HG03521 (cell line): Measurements from ENCODE around the gene PCBD2.
"Not testable (repeated sequence)": the region's sequence is repeated elsewhere in the genome, so short reads cannot be mapped to it uniquely, and the experiment has no call there.

ENCODE experiments used
- ATAC-seq: cut with Tn5 transposase; IDR thresholded peaks from one replicate; pipeline ENCODE4 v1.9.1; 2021; ENCODE audit warnings: mild to moderate bottlenecking, moderate library complexity; ENCODE audit not compliant: unreplicated experiment

PCBD2 gene

DNA sequence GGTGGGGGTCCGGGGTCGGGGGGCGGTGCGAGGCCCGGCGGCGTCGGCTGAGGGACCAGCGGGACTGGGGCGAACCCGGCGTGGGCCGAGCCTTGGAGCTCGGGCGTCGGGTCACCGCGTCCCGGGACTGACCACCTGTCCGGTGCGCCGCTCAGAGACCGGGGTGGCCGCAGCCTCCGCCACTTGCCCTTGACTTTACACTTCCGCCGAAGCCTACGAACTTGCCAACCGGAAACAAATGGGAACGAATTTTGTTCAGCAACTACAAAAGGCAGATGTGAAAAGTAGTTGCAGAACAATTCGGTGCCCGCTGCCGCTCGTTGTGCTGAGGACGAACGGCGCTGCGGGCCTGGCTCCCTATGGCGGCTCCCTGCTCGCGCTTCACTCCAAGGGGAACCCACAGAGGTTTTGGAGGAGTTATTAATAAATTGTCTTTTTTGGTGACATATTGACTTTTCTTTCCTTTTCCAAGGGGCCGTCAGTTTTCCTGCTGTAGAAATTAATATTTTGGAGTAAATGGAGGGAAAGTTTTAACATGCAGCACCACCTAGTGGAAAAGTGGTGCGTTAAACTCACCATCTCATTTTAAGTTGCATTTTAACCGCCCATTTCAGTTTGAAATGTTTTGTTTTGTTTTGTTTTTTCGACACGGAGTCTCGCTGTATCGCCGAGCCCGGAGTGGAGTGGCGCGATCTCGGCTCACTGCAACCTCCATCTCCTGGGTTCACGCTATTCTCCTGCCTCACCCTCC is 490 bp downstream of the PCBD2 start:
- ATAC-seq: peak; percentile 24

DNA sequence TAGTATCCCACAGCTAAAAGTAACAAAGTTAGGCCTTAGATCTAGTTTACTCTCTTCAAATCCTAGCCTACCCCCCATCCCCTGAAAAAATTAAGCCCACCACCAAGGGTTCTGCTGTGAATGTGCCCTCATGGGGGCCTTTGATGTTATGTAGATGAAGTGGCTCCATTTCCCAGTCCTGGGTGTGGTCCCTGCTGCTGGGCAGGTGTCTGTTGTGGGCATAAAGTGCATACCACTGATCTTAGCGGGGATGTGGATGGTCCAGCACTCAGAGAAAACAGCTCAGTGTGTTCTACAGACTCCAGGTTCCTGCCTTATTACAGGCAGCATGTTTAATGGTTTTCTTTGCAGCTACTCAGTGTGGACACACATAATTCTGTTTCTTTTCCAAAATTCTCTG is 1.9 kb downstream of the PCBD2 start:
- no peak for ATAC-seq

DNA sequence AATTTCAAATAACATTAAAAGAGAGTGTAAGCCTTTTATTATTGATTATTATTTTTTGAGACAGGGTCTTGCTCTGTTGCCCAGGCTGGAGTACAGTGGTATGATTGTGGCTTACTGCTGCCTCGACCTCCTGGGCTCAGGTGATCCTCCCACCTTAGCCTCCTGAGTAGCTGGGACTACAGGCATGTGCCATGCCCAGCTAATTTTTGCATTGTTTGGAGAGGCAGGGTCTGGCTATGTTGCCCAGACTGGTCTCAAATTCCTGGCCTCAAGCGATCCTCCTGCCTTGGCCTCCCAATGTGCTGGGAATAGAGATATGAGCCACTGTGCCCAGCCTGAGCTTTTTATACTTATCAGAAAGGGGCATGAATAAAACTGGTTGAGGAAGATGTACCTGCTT is 5.8 kb downstream of the PCBD2 start:
- ATAC-seq: not testable (repeated sequence)

DNA sequence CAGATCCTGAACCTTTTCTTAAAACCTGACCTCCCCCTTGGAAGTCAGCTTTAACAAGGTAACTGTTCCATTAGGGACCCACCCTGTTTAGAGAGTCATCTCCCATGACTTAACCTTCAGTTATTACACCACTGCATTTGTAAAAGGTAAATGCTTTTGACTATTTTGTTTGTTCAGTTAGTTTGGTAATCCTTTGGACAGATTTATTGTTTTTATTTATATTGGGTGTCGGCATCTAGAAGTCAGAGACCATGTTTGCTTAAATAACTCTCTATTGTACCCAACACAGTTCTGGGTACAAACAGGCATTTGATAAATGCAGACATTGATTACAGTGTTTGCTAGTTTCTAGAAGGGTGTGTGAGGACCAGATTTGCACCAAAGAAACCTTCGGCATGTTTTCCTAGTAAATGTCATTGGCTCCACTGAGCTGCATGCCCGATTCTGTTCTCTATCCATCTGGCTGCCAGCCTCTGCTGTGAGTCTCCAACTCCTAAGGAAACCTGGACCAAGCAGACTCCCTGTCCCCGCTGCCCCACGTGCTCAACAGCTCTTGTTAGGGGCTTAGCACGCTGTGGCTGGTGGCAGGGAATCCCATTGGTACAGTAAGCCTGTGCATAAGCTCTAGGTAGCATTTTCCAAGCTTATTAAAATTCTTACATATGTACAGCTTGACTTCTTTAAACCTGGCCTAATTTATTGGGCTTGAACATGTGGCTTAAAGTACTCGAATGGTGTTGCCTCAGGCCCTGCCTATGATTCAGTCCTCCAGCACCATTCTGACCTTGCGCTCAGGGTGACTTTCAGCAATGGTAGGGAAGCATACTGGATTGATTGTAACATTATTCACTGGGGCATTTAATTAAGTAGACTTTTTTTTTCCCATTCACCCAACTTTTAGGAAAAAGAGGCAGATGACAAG is 6.6 kb downstream of the PCBD2 start:
- no peak for ATAC-seq

DNA sequence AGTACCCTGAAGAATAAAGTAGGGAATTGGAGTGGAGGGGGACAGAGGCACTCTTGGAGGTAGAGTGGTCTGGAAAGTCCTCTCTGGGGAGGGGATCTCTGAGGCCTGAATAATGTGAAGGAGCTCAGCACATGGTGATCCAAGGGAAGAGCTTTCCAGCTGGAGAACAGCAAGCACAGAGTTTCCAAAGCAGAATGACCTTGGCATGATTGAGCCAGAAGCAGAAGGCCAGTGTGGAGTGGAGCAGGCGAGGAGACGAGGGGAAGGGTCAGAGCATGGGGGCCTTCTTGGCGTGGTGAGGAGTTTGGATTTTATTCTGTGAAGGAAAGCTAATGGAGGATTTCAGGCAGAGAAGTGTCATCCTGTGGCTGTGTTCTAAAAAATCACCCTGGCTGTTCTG is 8.3 kb downstream of the PCBD2 start:
- no peak for ATAC-seq

DNA sequence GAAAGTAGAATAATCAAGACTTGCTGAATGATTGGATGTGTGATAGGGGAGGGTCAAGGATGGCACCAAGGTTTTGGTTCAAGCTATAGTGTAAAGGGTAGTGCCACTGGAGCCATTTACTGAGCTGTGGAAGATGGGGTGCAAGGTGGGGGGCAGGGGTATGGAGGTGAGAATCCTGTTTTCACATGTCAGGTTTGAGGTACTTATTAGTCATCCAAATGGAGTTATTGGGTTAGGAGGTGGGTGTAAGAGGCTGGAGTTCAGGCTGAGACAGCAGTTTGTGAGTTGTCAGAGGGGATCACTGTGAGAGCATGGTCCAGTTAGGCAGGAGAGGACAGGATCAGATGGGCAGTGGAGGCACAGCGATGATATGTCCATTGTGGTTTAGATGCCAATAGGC is 8.9 kb downstream of the PCBD2 start:
- no peak for ATAC-seq

DNA sequence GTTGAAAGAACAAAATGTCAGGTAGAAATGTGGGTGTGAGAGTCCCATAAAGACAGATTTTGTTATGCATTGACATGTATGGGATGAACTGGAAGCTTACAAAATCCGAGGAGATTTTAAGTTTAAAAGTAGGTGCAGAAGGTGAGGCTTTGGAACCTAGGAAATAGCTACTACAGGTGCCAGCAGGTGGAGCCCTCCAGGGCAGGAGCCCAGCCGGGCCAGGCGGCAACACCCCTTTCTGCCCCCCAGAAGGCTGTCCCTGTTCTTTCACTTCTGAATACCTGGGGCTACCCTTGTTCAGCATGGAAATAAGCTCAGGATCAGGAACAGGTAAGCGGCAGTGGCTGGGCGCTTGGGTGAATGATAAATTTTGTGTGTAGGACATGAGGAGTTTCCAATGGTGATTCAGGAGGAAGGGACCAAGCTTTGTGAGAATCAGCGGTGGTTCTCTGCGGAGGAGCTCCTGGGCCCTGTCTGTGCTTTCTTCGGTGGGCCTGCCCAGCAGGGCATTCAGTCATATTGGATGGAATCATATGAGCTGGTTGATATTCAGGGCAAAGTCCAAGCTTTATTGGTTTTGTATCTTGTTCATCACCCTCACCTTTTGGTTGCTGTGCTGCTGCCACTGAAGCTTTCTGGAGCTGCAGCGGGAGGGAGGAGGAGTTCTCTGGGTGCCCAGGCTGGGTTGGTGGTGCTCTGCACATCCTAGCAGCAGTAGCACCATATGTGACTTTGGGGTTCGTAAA is 12.3 kb downstream of the PCBD2 start:
- no peak for ATAC-seq

DNA sequence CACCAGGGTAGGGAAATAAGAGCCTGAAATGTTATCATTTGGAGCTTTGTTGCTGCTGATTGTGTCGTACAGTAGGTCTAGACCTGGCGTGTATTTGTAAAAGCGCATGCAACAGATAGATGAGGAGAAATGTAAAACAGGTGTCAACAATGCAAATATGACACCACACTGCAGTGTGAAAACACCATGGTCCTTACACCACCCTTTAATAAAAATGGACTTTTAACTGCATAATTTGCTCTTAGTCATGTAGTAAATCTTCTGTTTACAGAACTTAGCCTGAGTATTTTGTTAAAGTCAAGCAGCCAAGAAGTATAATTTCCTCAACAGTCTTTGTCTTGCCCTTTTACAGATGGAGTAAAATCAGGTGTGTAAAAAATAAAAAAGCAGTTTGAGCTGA is 13.9 kb downstream of the PCBD2 start:
- no peak for ATAC-seq

DNA sequence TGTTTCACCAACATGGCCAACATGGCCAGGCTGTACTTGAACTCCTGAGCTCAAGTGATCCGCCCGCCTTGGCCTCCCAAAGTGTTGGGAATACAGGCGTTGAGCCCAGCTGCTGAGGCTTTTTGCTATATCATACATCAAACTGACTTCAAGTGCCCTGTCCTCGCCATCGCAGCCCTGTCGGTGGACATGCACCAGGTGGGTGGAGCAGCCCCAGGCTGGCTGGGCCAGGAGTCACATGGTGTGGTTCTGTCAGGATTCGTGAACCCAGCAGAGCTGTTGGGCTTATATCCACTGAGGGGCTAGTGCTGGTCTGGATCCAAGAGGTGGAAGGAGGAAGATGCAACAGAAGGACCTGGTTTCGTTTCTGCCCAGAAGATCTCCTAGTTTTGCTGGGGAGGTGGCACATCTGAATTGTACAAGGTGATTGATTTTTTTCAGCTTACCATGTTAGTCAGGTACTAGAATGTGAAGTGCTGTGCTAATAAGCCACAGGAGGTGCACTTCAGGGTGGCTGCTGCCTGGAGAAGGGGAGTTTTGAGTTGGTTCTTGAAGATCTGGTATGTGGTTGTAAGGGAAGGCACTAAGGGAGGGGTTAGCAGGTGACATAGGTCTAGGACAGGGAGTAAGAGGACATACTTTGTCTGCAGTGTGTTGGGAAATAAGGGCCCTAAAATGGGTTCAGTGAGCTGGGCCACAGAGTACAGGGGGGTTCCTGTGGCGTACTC is 16.1 kb downstream of the PCBD2 start:
- ATAC-seq: no peak

DNA sequence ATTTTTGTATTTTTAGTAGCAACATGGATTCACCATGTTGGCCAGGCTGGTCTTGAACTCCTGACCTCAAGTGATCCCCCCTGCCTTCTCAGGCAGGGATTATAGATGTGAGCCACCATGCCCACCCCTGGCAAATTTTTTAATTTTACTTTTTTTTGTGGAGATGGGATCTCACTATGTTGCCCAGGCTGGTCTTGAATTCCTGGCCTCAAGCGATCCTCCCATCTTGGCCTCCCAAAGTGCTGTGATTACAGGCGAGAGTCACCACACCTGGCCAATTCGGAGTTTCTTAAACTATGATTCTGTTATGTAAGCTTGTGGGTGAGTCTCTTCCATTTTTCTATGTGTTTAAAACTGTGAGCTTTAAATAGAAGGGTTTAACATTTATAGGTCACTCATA is 27.6 kb downstream of the PCBD2 start:
- no peak for ATAC-seq

DNA sequence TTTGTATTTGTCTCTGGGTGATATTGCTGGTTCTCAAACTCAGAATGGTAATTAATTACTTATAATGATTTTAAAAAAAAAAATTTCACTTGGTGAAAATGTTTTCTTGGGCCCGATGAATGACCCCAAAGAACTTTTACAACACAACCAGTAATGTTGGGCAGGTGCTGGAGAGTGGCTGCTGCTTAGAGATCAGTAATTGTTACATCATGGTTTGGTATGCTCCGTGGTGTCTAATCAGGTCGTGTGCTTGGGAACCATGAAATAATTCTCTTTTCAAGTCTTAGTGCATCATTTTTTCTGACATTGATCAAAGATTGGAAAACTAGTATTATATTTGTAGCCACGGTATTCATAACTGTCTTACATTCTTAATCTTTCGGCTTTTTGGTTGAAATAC is 29.3 kb downstream of the PCBD2 start:
- no peak for ATAC-seq

DNA sequence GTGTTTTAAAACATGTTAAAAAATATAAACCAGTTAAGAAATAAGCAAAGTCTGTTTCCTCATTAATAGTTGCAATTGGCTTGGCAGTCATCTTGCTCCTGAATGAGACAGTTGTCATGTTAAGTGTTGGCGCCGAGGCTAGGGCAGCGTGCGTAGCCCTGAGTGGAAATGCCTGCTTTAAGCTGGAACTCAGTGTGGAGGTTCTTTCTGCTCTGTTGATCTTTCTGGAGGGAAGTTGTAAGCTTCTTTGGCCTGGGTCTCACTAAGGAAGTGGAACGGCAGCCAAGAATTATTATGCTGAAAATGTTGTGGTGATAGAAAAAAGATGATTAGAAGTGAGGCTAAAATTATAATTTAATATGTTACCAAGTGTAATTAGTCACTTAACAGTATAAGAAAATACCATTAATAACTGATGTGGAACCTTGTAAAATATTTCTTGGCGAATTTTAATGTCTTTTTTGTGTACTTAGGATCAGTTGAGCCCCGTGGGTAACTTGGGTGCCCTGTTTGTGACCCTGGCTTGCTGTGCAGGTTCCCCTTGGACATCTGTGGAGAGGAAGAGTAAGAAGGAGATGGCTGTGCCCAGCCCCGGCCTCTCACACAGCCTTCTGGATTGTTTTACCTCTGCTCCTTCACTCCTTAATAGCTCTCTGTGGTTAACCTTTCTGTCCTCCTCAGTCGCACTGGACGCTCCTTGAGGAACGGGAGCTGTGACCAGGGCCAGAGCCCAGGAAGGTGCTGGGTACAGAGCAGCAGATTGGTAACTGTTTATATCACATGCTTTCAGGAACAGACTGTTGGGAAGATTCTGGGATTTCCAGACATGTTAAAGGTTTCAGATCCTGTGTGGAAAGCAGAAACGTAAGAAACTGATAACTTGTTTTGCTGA is 31.0 kb downstream of the PCBD2 start:
- no peak for ATAC-seq

DNA sequence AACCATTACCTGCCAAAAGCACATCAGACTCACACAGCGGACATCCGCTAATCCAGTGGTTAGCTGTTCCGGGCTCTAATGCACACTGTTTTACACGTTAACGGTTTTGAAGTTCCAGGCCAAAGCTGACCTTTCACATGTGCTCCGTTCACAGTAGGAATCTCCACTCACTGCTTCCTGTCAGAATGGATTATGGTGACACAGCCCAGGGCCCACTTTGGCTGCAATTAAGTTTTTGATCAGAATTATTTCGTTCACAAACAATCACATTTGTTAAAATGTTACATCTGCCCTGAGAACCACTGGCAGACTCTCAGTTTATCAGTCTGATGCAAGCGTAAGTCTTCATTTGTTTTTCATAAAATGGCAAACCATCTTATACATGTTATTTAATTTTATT is 32.6 kb downstream of the PCBD2 start:
- ATAC-seq: no peak

DNA sequence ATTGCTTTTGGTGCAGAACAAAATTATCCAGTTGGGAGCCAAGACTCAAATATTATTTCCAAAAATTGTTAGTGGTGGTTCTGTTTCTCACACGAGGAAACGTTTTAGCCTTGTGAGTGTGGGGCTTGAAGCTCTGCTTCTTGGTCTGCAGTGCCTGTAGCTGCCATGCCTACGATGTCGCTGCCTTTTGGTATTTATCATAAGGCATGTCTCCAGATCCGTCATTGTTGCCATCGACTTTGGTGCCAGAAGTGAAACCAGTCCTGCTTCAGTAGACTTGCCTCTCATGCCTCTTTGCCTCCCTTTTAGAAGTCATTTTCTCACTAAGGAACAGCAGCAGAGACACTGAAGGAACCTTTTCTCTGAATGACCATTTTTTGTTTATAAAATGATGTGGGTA is 33.1 kb downstream of the PCBD2 start:
- no peak for ATAC-seq

DNA sequence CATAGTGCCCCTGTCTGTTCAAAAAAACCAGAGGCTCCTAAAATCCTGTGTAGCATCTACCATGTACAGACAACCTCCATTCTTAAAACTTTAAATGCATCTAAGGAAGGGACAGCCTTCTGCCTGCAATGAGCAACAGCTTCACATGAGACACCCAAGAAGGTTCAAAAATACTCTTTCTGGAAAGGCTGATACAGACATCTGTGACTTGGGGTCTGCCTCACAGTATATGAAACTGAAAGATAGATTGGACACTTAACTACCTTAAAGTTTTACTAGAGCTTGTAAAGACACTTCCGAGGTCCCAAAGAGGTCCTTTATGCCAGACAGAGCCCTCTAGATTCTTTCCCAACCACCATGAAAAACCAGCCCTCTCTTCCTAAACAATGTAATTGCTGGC is 34.6 kb downstream of the PCBD2 start:
- ATAC-seq: no peak

DNA sequence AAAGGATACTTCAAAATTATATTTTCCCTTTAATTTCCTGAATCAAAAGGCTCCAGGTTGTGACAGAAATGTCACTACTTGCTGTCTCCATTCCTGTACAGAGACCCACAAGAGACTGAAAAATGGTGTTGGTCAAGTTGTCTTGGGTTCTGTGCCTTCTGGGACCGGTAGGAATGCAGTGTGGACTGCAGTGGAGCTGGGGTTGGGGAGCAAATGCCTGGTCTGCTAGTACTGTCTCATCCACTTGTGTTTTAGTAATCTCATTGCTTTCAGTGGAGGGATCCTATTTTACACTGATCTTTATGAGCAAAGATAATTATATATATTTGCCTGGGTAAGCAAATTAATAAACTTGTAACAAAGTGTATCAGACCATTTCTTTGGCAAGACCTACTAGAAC is 38.6 kb downstream of the PCBD2 start:
- no peak for ATAC-seq

DNA sequence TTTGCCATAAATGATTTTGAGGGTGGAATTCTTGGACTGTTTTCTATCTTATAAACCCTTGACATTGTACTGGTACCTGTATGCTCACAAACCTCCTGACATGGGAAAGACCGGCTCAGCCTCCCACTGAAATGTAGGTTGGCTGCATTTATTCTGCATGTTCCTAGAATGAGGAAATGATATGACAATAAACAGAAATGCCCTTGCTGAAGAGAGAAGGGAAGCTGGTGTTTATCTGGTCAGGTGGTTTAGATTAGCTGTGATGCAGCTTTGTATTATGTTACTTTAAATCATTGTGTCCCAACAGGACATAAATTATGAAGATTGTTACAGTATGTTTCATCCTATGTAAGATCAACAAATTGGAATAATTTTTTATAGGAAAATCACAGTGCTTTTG is 39.7 kb downstream of the PCBD2 start:
- no peak for ATAC-seq

DNA sequence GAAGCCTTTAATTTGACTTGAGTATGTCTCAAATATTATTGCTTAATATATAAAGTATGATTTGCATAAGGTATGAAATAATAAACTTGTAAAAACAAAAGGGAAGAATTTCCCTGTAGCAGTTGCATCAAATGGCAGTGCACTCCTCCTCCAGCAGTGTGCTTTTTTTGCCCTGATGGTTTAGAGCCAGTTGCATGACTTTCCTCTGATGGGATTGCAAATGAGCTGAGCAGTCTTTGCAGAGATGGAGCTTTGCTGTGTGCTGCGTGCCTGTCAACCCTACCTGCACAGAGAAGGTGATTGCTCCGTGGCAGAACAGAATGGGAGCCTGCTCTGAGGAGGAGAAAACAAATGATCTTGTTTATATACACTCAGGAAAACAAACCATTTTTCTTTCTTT is 40.1 kb downstream of the PCBD2 start:
- no peak for ATAC-seq

DNA sequence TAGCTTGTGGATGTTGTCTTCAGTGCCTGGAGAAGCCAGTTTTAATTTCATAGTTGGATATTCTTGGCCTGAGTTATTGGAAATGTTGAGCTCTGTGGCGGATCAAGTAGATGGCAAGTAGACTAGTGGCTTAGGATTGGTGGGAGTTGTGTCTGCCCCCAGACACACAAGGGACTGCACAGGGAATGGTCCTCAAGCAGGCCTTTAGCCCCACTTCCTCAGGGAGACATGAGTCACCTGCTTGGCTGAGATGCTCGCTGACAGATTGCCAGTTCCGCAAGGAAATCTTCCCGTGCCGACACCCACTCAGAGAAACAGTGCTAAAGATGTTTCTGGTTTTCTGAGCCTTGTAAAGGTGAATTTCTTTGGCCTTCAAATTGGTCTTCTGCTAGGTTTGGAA is 44.0 kb downstream of the PCBD2 start:
- no peak for ATAC-seq

DNA sequence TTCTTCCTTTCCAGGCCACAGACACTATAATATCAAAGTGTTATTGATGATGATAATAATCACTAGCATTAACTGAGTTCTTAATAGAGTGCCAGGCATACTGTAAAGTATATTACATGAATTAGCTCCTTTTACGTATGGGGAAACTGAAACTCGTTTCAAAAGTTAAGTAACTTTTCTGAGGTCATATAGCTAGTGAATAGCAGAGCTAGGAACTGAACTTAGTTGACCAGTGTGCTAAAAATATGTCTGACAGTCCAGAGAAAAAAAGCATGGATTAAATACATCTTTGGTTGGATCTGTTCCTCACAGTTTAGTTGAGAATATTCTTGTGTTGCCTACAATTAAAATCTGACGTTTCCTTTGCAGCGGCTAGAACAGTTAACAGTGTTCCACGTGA is 44.4 kb downstream of the PCBD2 start:
- ATAC-seq: no peak
